Esophagus squamous epithelium (tissue), 5 donors: ENCODE data around the gene FOXK2. TPM values are rescaled to one million over a fixed set of nuclear protein-coding genes. Genes with fewer than 3 reads are reported as not detected.

Source experiments
- DNase-seq: peaks from one replicate; lab custom pipeline; 2025; lab: John Stamatoyannopoulos, UW
- H3K27ac ChIP-seq, 4 donors: fragments of 200-600 bp; sonication (generic); one replicate each; pipeline ENCODE4 v1.5.1; 2016 to 2019; ENCODE audit warnings: mild to moderate bottlenecking in 1 of 4
- H3K27me3 ChIP-seq, 4 donors: fragments of 200-600 bp; sonication (generic); 1 replicate in 3 of 4; 2 replicates in 1 of 4; pipeline versions ENCODE4 v1.5.1 to v1.6.0; 2017 to 2021; ENCODE audit warnings: antibody characterized with exemption in 1 of 4
- H3K36me3 ChIP-seq, 3 donors: fragments of 200-600 bp; sonication (generic); one replicate each; pipeline ENCODE4 v1.5.1; 2016 to 2019
- H3K4me1 ChIP-seq, 3 donors: fragments of 200-600 bp; sonication (generic); one replicate each; pipeline ENCODE4 v1.5.1; 2017 to 2019
- H3K4me3 ChIP-seq, 4 donors: fragments of 200-600 bp; sonication (generic); 1 replicate in 3 of 4; 2 replicates in 1 of 4; pipeline ENCODE4 v1.5.1; 2016 to 2019; ENCODE audit warnings: mild to moderate bottlenecking in 2 of 4, moderate library complexity in 1 of 4
- H3K9me3 ChIP-seq, 3 donors: fragments of 200-600 bp; sonication (generic); one replicate each; pipeline ENCODE4 v1.5.1; 2016 to 2019
- POLR2A ChIP-seq, 4 donors: fragments of 450-650 bp; IDR thresholded peaks; one replicate each; pipeline ENCODE4 v1.6.1; 2017; ENCODE audit warnings: antibody characterized with exemption in 4 of 4, mild to moderate bottlenecking in 4 of 4, moderate library complexity in 3 of 4
- WGBS, 2 donors: methylation state at CpG; one replicate each; pipeline ENCODE4 v1.1.5; 2018; 5-methylcytosine and 5-hydroxymethylcytosine counted together
- intact Hi-C: fragments of 100-400 bp; cut with DNase I; formaldehyde crosslinking; loops from one replicate; pipeline ENCODE4 v1.15.0; 2022
- total RNA-seq, 4 donors: library from RNA; depleted of rRNA; stranded (reverse); fragments of >200 nt; gene quantifications; one replicate each; pipeline ENCODE4 v1.1.0, GENCODE V29; 2016
- TF ChIP-seq, protein P1 (sequence below), 6 experiments: fragments of 450-650 bp in 4 of 6; fragments of 200-600 bp in 2 of 6; sonication (generic) in 2 of 6; IDR thresholded peaks; one replicate each; pipeline ENCODE4 v1.5.1; 2016 to 2019; ENCODE audit warnings: antibody characterized with exemption in 6 of 6, mild to moderate bottlenecking in 4 of 6, moderate library complexity in 4 of 6
- donor health status: DM: yes; HTN: yes; CAD: no.

Gene FOXK2
- total RNA-seq, 4 donors from 2014 or later, result 26.3 to 38.2 (median 34.5) TPM

- intact Hi-C loops, result no loop called here
- no peaks in the 10 kb centered on the region for H3K36me3 ChIP-seq
- 44 to 50% methylated on average over 4 of the region's 4 CpGs for WGBS, 2 donors
- no peaks in the 10 kb centered on the region for H3K9me3 ChIP-seq
- H3K4me3 ChIP-seq, result no peak overlapping the region
- no peak for DNase-seq
- H3K4me1 ChIP-seq, result peaks cover 47 to 98% (median 53%) of the 10 kb centered on the region in 3 donors
- H3K27me3 ChIP-seq, result no peaks in the 10 kb centered on the region
- H3K27ac ChIP-seq, result peak overlapping the region in 2 of 4 donors; percentile 36 to 45
- TF ChIP-seq, protein P1, sequence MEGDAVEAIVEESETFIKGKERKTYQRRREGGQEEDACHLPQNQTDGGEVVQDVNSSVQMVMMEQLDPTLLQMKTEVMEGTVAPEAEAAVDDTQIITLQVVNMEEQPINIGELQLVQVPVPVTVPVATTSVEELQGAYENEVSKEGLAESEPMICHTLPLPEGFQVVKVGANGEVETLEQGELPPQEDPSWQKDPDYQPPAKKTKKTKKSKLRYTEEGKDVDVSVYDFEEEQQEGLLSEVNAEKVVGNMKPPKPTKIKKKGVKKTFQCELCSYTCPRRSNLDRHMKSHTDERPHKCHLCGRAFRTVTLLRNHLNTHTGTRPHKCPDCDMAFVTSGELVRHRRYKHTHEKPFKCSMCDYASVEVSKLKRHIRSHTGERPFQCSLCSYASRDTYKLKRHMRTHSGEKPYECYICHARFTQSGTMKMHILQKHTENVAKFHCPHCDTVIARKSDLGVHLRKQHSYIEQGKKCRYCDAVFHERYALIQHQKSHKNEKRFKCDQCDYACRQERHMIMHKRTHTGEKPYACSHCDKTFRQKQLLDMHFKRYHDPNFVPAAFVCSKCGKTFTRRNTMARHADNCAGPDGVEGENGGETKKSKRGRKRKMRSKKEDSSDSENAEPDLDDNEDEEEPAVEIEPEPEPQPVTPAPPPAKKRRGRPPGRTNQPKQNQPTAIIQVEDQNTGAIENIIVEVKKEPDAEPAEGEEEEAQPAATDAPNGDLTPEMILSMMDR (IDR thresholded peaks at IDR 0.05), result no peak
- no peak for TF ChIP-seq POLR2A (IDR thresholded peaks at IDR 0.05)
These were observed 6.2 kb downstream of the FOXK2 start for GRCh38 chr17:82525712-82526111.

GRCh38 chr17:82527898-82528297, 8.4 kb downstream of the FOXK2 start:
- DNase-seq, result no peak
- TF ChIP-seq, protein P1 (IDR thresholded peaks at IDR 0.05), result no peak
- no peak for TF ChIP-seq POLR2A (IDR thresholded peaks at IDR 0.05)
- H3K36me3 ChIP-seq, result no peaks in the 10 kb centered on the region
- intact Hi-C loops, result no loop called here
- no peaks in the 10 kb centered on the region for H3K27me3 ChIP-seq
- H3K4me1 ChIP-seq, result peaks cover 50 to 98% (median 59%) of the 10 kb centered on the region in 3 donors
- no peak overlapping the region for H3K4me3 ChIP-seq
- peak overlapping the region; percentile 72 to 96 (median 82) for H3K27ac ChIP-seq
- 39 to 52% methylated on average over 6 to 8 of the region's 8 CpGs for WGBS, 2 donors
- H3K9me3 ChIP-seq, result no peaks in the 10 kb centered on the region

- Histone ChIP-seq H3K27me3 (no peaks in the 10 kb centered on the region), H3K36me3 (no peaks in the 10 kb centered on the region), H3K9me3 (no peaks in the 10 kb centered on the region), H3K27ac (peak overlapping the region; percentile 72 to 96 (median 82)), H3K4me3 (no peak overlapping the region), H3K4me1 (peaks cover 55 to 98% (median 67%) of the 10 kb centered on the region in 3 donors)
- WGBS, 2 donors, result 26 to 28% methylated on average over 13 to 15 of the region's 17 CpGs
- no peak for DNase-seq
- intact Hi-C loops, result no loop called here
- TF ChIP-seq, protein P1 (IDR thresholded peaks at IDR 0.05), result peak; percentile 11 to 73 (median 45)
- TF ChIP-seq POLR2A (IDR thresholded peaks at IDR 0.05), result no peak
These were observed 9.1 kb downstream of the FOXK2 start for GRCh38 chr17:82528484-82529265.

DNA sequence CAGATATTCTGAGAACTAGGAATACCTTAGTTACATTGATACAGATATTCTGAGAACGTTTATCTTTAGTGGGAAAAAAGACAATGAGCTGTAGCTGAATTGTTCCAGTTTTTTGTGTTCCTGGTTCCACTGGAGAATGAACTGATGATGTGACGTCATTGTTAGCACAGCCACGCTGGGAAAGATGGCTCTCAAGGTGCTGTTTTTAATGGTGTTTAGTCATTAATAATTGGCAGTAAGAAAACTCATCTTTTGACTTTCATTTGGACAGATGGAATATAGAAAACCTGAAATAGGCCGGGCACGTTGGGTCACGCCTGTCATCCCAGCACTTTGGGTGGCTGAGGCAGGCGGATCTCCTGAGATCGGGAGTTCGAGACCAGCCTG, 10.4 kb downstream of the FOXK2 start:
- intact Hi-C loops, result no loop called here
- Histone ChIP-seq H3K4me1 (peaks cover 63 to 98% (median 73%) of the 10 kb centered on the region in 3 donors), H3K4me3 (no peak overlapping the region), H3K27me3 (no peaks in the 10 kb centered on the region), H3K27ac (peak overlapping the region; percentile 78 to 96 (median 82)), H3K36me3 (no peaks in the 10 kb centered on the region), H3K9me3 (no peaks in the 10 kb centered on the region)
- WGBS, 2 donors, result 39 to 53% methylated on average over 9 of the region's 9 CpGs
- DNase-seq, result no peak
- TF ChIP-seq, protein P1 (IDR thresholded peaks at IDR 0.05), result no peak
- no peak for TF ChIP-seq POLR2A (IDR thresholded peaks at IDR 0.05)

DNA sequence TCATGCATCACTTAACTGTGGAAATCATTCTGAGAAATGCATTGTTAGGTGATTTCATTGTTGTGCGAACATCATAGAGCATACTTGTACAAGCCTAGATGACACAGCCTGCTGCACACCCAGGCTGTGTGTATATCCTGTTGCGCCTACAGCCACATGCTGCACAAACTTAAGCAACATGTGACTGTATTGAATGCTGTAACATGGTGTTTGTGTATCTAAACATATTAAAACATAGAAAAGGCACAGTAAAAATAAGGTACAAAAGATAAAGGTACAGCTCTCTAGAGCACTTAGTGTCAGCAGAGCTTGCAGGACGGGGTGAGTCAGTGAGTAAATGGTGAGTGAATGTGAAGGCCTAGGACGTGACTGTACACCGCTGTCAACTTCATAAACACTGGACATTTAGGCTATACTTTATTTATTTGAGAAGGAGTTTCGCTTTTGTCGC, 11.9 kb downstream of the FOXK2 start:
- no peaks in the 10 kb centered on the region for H3K27me3 ChIP-seq
- no peaks in the 10 kb centered on the region for H3K9me3 ChIP-seq
- 36 to 54% methylated on average over 7 of the region's 7 CpGs for WGBS, 2 donors
- peak overlapping the region; percentile 59 to 96 (median 74) for H3K27ac ChIP-seq
- no peaks in the 10 kb centered on the region for H3K36me3 ChIP-seq
- DNase-seq, result no peak
- intact Hi-C loops, result no loop called here
- no peak for TF ChIP-seq POLR2A (IDR thresholded peaks at IDR 0.05)
- TF ChIP-seq, protein P1 (IDR thresholded peaks at IDR 0.05), result no peak
- peaks cover 59 to 98% (median 82%) of the 10 kb centered on the region in 3 donors for H3K4me1 ChIP-seq
- no peak overlapping the region for H3K4me3 ChIP-seq
